GM18868 (cell line): ENCODE results near the gene PELI1.
"Not testable (repeated sequence)": the region's sequence is repeated elsewhere in the genome, so short reads cannot be mapped to it uniquely, and the experiment has no call there.

ENCODE experiments used
- ATAC-seq: cut with Tn5 transposase; IDR thresholded peaks from one replicate; pipeline ENCODE4 v1.9.1; 2021; ENCODE audit warnings: mild to moderate bottlenecking, moderate library complexity; ENCODE audit not compliant: unreplicated experiment

PELI1 gene

GRCh38 chr2:64124571-64124970 is 19.6 kb downstream of the PELI1 start:
- ATAC-seq = no peak

- no peak for ATAC-seq
These were observed 20.1 kb downstream of the PELI1 start for GRCh38 chr2:64124168-64124567.

GRCh38 chr2:64123740-64124139 is 20.5 kb downstream of the PELI1 start:
- no peak for ATAC-seq

- ATAC-seq = no peak
These were observed 21.9 kb downstream of the PELI1 start for GRCh38 chr2:64122358-64122757.

- ATAC-seq = no peak
These were observed 23.3 kb downstream of the PELI1 start for GRCh38 chr2:64120928-64121327.

GRCh38 chr2:64120008-64120407 is 24.2 kb downstream of the PELI1 start:
- no peak for ATAC-seq

- ATAC-seq = no peak
These were observed 24.9 kb downstream of the PELI1 start for GRCh38 chr2:64119369-64119768.

GRCh38 chr2:64115808-64116598 is 28.2 kb downstream of the PELI1 start:
- ATAC-seq = no peak

- ATAC-seq = no peak
These were observed 29.3 kb downstream of the PELI1 start for GRCh38 chr2:64114912-64115277.

- ATAC-seq = peak; percentile 60
These were observed 29.9 kb downstream of the PELI1 start for GRCh38 chr2:64114063-64114911.

- no peak for ATAC-seq
These were observed 32.2 kb downstream of the PELI1 start for GRCh38 chr2:64112016-64112415.

GRCh38 chr2:64111426-64111825 is 32.8 kb downstream of the PELI1 start:
- ATAC-seq = no peak

GRCh38 chr2:64108666-64109241 is 35.5 kb downstream of the PELI1 start:
- no peak for ATAC-seq

- no peak for ATAC-seq
These were observed 37.7 kb downstream of the PELI1 start for GRCh38 chr2:64106481-64106880.

GRCh38 chr2:64105670-64106461 is 38.4 kb downstream of the PELI1 start:
- no peak for ATAC-seq

GRCh38 chr2:64104933-64105332 is 39.3 kb downstream of the PELI1 start:
- ATAC-seq = no peak

GRCh38 chr2:64102736-64103135 is 41.5 kb downstream of the PELI1 start:
- ATAC-seq = not testable (repeated sequence)

GRCh38 chr2:64101141-64101591 is 43.1 kb downstream of the PELI1 start:
- peak; percentile 37 for ATAC-seq

- ATAC-seq = not testable (repeated sequence)
These were observed 43.6 kb downstream of the PELI1 start for GRCh38 chr2:64100584-64100983.

GRCh38 chr2:64094663-64095382 is 49.4 kb downstream of the PELI1 start:
- no peak for ATAC-seq
